Frontal cortex (tissue), 4 donors: ENCODE results near the gene SRPK1. TPM values are rescaled to one million over a fixed set of nuclear protein-coding genes. Genes with fewer than 3 reads are reported as not detected.

ENCODE experiments used
- DNase-seq, 2 donors: peaks; one replicate each; pipeline ENCODE4 v3.0.0; 2012; ENCODE audit warnings: low spot score in 2 of 2
- FAIRE-seq: peaks from 2 replicates; lab custom pipeline; 2012; peaks lifted over from hg19 to GRCh38; lab: Jason Lieb, UNC
- total RNA-seq: library from RNA; depleted of rRNA; stranded (reverse); fragments of >200 nt; gene quantifications from one replicate; pipeline ENCODE4 v1.2.3, GENCODE V29; 2014
- donor health status: control.
- donor health status: control.
- donor health status: control.

The SRPK1 gene
- total RNA-seq, 1 donor from 2014 or later = 128 TPM

- no peak for FAIRE-seq
- no peak for DNase-seq
Observed at GRCh38 chr6:35839019-35839418, 81.9 kb downstream of the SRPK1 start.

DNA sequence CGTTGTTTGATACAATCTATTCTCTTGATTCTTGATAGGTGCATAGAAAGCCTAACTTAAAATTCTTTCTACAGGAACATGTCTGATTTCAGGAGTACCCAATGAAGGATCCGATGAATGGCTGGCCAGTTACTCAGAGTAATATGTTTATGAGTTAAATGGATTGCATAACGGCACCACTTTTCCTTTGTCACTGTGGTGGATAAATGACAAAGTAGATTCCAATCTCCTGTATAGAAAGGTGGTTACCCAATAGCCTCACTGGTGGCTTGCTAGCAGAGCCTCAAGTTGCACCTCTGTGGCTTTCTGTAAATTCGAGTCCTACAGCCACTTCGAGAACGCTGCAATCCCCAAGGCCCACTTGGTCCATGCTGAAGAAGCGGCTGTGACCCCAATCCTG lies 87.4 kb downstream of the SRPK1 start:
- FAIRE-seq = no peak

DNA sequence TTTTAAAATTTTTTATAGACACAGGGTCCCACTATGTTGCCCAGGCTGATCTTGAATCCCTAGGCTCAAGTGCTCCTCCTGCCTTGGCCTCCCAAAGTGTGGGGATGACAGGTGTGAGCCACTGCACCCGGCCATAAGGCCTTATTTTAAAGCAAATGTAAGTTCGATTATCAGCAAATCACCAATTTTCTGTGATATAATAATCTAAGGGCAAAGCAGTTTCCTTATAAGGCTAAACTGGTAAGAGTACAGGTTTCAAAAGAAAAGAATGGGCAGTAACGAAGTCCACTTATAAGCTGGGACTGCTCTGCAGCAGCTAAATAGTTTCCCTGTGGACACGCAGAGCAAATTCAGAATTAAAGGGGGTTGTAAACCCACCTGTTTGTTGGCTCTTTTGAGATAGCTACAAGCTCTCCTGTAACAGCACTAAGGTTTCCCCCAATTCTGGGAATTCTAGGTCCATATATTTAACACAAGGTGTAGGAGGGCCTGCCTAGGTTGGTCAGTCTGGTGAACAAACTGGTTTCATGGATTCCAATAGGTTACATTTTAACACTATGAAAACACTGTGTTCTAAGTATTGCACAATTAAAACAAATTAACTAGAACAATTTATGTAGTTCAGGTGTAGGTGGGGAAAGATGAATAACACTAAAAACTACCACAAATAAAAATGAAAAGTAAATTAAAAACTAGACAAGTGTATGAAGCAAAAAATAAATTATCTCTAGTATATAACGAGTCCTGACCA lies 89.5 kb downstream of the SRPK1 start:
- DNase-seq (no peak), FAIRE-seq (no peak)

More for the DNA sequence above, 87.4 kb downstream of the SRPK1 start:
- DNase-seq = no peak

DNA sequence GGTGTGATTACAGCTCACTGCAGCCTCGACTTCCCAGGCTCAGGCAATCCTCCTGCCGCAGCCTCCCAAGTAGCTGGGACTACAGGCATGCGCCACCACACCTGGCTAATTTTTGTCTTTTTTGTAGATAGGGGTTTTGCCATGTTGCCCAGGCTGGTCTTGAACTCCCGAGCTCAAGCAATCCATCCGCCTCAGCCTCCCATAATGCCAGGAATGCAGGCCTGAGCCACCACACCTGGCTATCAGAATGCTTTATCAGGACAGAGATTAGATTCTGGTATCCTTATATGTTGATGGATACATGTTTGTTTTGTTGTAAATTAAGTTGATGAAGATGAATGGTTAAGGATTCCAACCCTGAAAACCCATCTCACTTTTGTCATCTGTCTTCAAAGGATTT lies 91.6 kb downstream of the SRPK1 start:
- FAIRE-seq = no peak
- DNase-seq = no peak

DNA sequence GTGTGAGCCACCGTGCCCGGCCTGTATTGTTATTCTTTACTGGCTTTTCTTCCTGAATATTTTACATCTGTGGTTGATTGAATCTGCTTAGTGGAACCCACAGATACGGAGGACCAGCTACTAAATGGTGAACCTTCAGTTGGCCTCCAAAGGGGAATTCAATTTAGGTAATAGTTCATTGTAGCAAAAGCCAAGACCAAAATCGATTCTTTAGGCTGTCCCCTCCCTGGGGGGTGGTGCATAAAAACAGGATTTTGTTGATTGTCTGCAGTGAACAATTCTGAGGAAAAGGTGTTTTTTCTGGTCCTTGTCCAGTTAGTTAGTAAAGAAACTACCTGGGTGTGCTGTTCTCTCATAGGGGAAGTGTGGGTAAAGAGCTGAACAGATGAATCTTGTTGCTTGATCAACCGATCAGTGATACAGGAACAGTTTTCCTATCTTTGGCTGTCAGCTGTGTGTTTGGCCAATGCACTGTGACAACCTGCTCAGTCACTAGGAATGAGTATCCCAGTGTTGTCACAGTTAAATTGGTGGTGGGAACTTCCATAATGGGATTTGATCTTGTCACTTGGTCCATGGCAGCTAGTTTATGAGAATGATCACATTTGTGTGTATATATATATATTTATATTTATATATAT lies 96.2 kb downstream of the SRPK1 start:
- no peak for FAIRE-seq
- no peak for DNase-seq

- FAIRE-seq (no peak), DNase-seq (no peak)
Observed at GRCh38 chr6:35823601-35824000, 97.3 kb downstream of the SRPK1 start.

DNA sequence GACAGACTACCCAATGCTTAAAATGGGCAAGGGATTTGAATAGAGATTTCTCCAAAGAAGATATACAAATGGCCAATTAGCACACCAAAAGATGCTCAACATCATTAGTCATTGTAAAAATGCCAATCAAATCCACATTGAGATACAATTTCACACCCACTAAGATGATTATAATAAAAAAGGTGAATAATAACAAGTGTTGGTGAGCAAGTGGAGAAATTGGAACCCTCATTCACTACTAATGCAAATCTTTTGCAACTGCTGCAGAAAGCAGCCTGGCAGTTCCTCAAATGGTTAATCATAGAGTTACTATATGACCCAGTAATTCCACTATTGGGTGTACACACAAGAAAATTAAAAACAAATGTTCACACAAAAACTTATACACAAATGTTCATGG lies 103.4 kb downstream of the SRPK1 start:
- DNase-seq (no peak), FAIRE-seq (no peak)

DNA sequence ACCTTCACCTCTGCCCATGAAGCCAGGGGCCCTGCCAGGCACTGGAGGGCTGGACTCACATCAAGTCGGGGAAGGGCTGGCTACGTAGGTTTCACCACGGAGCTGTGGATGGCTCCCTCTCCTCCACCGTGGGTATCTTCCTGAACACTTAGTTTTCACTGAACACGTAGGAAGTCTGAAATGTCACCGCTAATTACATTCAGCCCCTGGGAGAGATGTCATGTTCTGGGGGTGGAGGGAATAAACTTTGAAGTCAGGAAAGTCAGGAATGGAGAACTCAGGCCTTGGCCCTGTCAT lies 109.3 kb downstream of the SRPK1 start:
- FAIRE-seq (no peak), DNase-seq (no peak)

DNA sequence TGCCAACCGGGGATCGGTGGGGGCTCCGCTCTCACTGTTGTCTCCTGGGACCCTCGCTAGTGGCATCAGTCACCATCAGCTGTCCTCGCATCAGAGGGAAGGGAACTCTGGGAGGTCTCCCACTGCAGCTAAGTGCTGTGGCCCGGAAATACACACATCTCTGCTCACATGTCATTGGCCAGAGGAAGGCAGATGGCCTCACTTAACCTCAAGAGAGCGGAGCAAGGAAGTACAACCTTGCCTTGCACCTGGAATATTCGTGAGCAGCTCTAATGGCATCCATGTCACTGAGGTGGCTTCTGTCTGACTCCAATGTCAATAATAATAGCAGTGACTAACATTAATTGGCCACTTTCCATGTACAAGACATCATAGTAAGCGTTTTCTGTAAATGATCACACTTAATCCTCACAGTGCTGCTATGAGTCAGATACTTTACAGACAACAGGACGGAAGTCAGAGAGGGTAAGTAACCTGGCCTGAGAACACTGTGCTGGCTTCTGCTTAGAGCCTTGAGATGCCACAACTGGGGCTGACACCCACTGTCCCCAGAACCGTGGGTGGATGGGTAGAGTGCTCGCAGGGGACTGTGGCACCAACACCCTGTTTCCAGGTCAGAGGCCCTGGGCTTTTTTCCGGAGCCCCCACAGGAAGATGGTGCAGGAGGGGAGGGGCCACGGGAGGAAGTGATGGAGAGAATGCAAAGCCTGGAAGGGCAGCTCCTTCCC lies 109.8 kb downstream of the SRPK1 start:
- DNase-seq = no peak

GRCh38 chr6:35809809-35810208 lies 111.1 kb downstream of the SRPK1 start:
- no peak for FAIRE-seq
- no peak for DNase-seq

More for the DNA sequence above, 109.8 kb downstream of the SRPK1 start:
- no peak for FAIRE-seq

- DNase-seq (no peak), FAIRE-seq (no peak)
Observed at GRCh38 chr6:35808688-35809087, 112.2 kb downstream of the SRPK1 start.

- FAIRE-seq = no peak
- DNase-seq = peak; percentile 57 to 78
Observed at GRCh38 chr6:35804996-35805736, 115.7 kb downstream of the SRPK1 start, which contains the start of gene LHFPL5. Gene LHFPL5 (plus strand): TSS chr6:35805352. CDS start chr6:35805671, 319 bp downstream.

DNA sequence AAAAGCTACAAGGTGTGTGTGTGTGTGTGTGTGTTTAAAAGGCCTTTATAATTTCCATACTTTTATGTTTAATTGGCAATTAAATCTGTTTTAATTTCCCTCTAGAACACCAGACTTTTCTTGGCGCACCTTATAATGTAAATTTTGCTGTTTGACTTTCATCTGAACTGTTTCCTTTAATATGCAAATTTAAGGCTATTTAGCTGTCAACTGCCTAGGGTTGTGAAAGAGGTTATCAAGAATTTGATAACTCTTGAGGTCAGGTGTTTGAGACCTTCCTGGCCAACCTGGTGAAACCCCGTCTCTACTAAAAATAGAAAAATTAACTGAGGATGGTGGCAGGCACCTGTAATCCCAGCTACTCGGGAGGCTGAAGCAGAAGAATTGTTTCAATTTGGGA lies 119.8 kb downstream of the SRPK1 start:
- no peak for DNase-seq
- FAIRE-seq = no peak

GRCh38 chr6:35798706-35799105 lies 122.2 kb downstream of the SRPK1 start:
- FAIRE-seq = no peak
- DNase-seq = no peak

DNA sequence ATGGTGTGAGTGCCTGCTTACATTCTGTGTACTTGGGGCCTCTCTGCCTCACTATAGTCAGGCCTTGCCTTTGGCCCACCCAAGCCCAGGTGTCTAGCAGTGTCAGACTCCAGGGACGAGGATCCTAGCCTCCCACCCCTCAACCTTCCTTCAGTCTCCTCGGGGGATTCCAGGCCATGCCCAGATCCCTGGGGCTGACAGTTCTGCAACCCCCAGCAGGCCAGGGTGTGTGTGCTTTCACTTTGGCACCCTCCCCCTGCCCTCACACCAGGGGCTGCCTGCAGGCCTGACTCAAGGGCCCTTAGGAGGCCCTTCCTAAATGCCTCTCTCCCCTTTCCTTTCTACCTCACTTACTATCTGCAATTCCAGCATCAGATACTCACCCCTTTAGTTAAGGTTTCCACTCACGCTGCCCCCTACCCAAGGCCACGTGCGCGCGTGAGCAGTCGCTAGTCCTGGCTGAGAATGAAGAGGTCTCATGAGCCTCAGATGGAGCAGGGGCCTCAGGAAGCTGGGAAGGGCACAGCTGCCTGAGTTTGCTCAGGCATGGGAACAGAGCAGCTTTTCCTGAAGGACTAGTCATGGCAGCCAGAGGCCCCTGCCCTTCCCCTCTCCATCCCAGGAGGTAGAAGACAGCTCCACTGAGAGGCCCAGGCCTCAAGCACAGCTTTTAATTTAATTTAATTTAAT lies 122.9 kb downstream of the SRPK1 start:
- FAIRE-seq (no peak), DNase-seq (no peak)

DNA sequence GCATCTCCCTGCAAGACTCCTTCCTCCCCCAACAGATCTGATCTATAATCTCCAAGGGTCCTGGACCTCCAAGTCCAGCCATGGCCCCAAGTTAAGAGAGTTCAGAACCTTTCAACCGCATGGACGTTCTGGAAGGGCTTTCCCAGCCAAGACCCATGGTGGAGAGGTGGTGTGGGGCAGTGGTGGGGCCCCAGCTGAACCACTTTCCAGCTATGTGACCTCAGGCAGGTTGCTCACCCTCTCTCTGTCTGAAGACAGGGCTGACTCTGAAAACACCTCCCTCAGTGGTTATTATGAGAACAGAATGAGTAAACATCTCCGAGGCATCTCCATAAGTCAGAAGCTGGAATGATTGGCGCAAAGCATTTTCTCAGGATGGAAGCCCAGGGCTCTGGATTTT lies 124.7 kb downstream of the SRPK1 start:
- DNase-seq (no peak), FAIRE-seq (no peak)

DNA sequence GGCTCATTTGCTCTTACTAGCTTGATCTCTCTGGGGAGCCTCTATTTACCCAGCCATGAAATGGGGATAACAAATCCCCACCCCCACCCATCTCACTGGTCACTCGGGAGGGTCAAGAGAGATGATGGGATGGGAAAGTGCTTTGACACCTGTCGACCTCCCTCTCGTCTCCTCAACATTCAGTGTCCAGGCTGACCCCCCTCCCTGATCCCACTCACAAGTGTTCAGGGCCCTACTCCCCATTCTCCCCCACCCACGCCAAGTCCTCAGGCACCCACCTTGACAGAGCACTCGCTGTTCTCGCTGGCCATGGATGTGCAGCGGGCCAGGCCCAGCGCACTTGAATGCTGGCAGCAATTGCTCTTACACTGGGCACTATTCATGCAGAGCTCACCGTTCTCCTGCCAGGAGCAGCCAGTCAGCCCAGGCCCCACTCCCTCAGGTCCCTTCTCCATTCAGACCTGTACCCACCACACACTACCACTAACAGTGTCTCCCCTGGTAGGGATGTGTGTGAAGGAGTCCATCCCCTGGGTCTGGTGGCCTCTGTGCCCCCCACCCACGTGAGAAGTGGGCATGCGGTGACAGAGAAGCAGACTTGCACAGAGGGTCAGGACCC lies 125.3 kb downstream of the SRPK1 start:
- no peak for FAIRE-seq
- no peak for DNase-seq

- FAIRE-seq = no peak
- DNase-seq = no peak
Observed at GRCh38 chr6:35794536-35795452, 126.1 kb downstream of the SRPK1 start.
